ENCODE data around the gene GRIN1. TPM values are rescaled to one million over a fixed set of nuclear protein-coding genes. Genes with fewer than 3 reads are reported as not detected.

The GRIN1 gene
- total RNA-seq, 2 experiments from 2014 or later: 0.06 to 0.15 TPM

GRCh38 chr9:137198051-137198901 is 59.3 kb downstream of the GRIN1 start:
- no peak for DNase-seq (ENCODE audit: low spot score)
- Histone ChIP-seq H3K79me2 (ENCODE audit: insufficient read depth, low read depth, low read length) (peaks cover 22% of the 10 kb centered on the region), H3K9me2 (ENCODE audit: insufficient read depth, low read length) (no peaks in the 10 kb centered on the region), H3K4me2 (ENCODE audit: low read length) (no peak overlapping the region), H4K20me1 (ENCODE audit: insufficient read depth, low read length) (no peaks in the 10 kb centered on the region), H3K27ac (ENCODE audit: low read depth, low read length, poor library complexity, severe bottlenecking) (no peak overlapping the region), H2AFZ (ENCODE audit: low read length) (no peak overlapping the region), H3K4me1 (ENCODE audit: insufficient read depth, low read length, poor library complexity, severe bottlenecking) (peaks cover 19% of the 10 kb centered on the region), H3K4me3 (ENCODE audit: low read depth, low read length, poor library complexity, severe bottlenecking) (no peak overlapping the region), H3K9me3 (ENCODE audit: low read length) (no peaks in the 10 kb centered on the region), H3K36me3 (ENCODE audit: insufficient read depth, low read length) (no peaks in the 10 kb centered on the region)
- no TSS peak for BruUV-seq (replicated peaks)
- ChIA-PET POLR2A (no interaction called here), CTCF (ENCODE audit: unreplicated experiment) (no interaction called here)
- intact Hi-C loops (cut with micrococcal nuclease; ENCODE audit: unreplicated experiment): no loop called here
- TF ChIP-seq CTCF (conservative IDR thresholded peaks at IDR 0.05; ENCODE audit: low read length) (no peak), EZH2phosphoT487 (IDR thresholded peaks at IDR 0.05; ENCODE audit: borderline replicate concordance, low read depth, low read length) (no peak)

- H3K4me3 ChIP-seq (ENCODE audit: low read depth, low read length, poor library complexity, severe bottlenecking): no peak overlapping the region
Observed at GRCh38 chr9:137198902-137199283, 59.9 kb downstream of the GRIN1 start.

More at GRCh38 chr9:137198902-137199283, 59.9 kb downstream of the GRIN1 start:
- no peak for DNase-seq (ENCODE audit: low spot score)
- H3K27ac ChIP-seq (ENCODE audit: low read depth, low read length, poor library complexity, severe bottlenecking): no peak overlapping the region
- no peaks in the 10 kb centered on the region for H3K9me3 ChIP-seq (ENCODE audit: low read length)
- CTCF ChIA-PET (ENCODE audit: unreplicated experiment): no interaction called here
- intact Hi-C loops (cut with micrococcal nuclease; ENCODE audit: unreplicated experiment): no loop called here
- no peak overlapping the region for H3K4me2 ChIP-seq (ENCODE audit: low read length)
- peaks cover under 1% of the 10 kb centered on the region; the same call in 1 of the 2 replicates for H4K20me1 ChIP-seq (ENCODE audit: insufficient read depth, low read length)
- no peak overlapping the region for H2AFZ ChIP-seq (ENCODE audit: low read length)
- H3K79me2 ChIP-seq (ENCODE audit: insufficient read depth, low read depth, low read length): peaks cover 27% of the 10 kb centered on the region
- H3K4me1 ChIP-seq (ENCODE audit: insufficient read depth, low read length, poor library complexity, severe bottlenecking): peaks cover 25% of the 10 kb centered on the region
- POLR2A ChIA-PET: no interaction called here
- no peaks in the 10 kb centered on the region for H3K9me2 ChIP-seq (ENCODE audit: insufficient read depth, low read length)
- no TSS peak for BruUV-seq (replicated peaks)
- TF ChIP-seq CTCF (conservative IDR thresholded peaks at IDR 0.05; ENCODE audit: low read length) (no peak), EZH2phosphoT487 (IDR thresholded peaks at IDR 0.05; ENCODE audit: borderline replicate concordance, low read depth, low read length) (no peak)
- no peaks in the 10 kb centered on the region for H3K36me3 ChIP-seq (ENCODE audit: insufficient read depth, low read length)
